Fibroblast of villous mesenchyme (primary cell): ENCODE data around the gene LIPJ. TPM values are rescaled to one million over a fixed set of nuclear protein-coding genes. Genes with fewer than 3 reads are reported as not detected.
A peak's percentile ranks its signal among the peaks of the same experiment; 100 is the strongest.

ENCODE experiments used
- DNase-seq: peaks from one replicate; pipeline ENCODE4 v3.0.0-alpha.2; 2010; ENCODE audit warnings: low read depth
- H3K4me3 ChIP-seq: 2 replicates; pipeline ENCODE4 v1.5.1; 2011; ENCODE audit warnings: low read depth, mild to moderate bottlenecking, low read length
- CTCF ChIP-seq: IDR thresholded peaks from 2 replicates; pipeline ENCODE4 v1.5.1; 2012; ENCODE audit warnings: low read depth, mild to moderate bottlenecking, low read length; ENCODE audit not compliant: insufficient read depth
- total RNA-seq: library from RNA; depleted of rRNA; stranded (reverse); fragments of >200 nt; gene quantifications from 2 replicates; pipeline ENCODE4 v1.2.3, GENCODE V29; 2012

LIPJ gene
- total RNA-seq, 1 donor: under 0.01 TPM

GRCh38 chr10:88583584-88583957 lies 3.0 kb upstream of the LIPJ start:
- peak overlapping the region; percentile 68 for H3K4me3 ChIP-seq
- no peak for TF ChIP-seq CTCF
- DNase-seq: no peak

DNA sequence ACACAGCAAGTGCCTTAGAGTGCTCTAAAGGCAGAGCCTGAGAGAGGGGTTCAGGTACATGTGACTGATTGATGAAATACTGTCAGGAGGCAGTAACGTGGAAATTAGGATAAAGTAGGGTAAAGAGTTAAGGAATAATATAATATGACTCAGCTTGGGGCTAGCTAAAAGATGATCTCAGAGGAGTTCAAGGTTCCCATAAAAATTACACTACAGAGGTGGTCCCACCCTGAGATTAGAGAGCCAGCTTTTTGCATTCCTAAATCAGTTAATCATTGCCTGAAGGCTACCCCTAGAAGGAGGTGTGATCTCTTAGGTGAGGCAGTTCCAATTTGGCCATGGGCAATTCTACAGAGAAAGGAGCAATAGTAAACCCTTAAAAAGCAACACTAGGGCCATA lies 5.8 kb downstream of the LIPJ start:
- no peak overlapping the region for H3K4me3 ChIP-seq
- no peak for DNase-seq

GRCh38 chr10:88592906-88593305 lies 6.3 kb downstream of the LIPJ start:
- no peak for TF ChIP-seq CTCF
- no peak for DNase-seq
- H3K4me3 ChIP-seq: no peak overlapping the region

More for the DNA sequence above, 5.8 kb downstream of the LIPJ start:
- TF ChIP-seq CTCF: no peak

GRCh38 chr10:88594482-88594881 lies 7.9 kb downstream of the LIPJ start:
- DNase-seq: no peak
- H3K4me3 ChIP-seq: no peak overlapping the region
- TF ChIP-seq CTCF: no peak

- H3K4me3 ChIP-seq: no peak overlapping the region
- TF ChIP-seq CTCF: no peak
- no peak for DNase-seq
Measured at GRCh38 chr10:88598055-88598454, 11.5 kb downstream of the LIPJ start.

GRCh38 chr10:88608052-88608732 lies 21.6 kb downstream of the LIPJ start:
- TF ChIP-seq CTCF: no peak
- H3K4me3 ChIP-seq: no peak overlapping the region
- no peak for DNase-seq

DNA sequence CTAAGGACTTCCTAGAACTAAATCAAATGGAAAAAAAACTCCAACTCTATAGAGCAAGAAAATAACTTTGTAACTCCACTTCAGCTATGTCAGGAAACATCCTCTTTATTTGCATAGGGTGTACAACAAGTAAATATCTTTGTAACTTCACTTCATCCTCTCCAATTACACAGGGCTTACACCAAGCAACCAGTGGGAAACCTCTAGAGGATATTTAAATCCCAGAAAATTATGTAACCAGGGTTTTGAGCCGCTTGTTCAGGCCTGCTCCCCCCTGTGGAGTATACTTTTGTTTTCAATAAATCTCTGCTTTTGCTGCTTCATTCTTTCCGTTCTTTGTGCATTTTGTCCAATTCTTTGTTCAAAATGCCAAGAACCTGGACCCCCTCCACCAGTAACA lies 22.2 kb downstream of the LIPJ start:
- no peak for DNase-seq
- H3K4me3 ChIP-seq: no peak overlapping the region
- TF ChIP-seq CTCF: no peak
